Lower leg skin (tissue), 3 donors: Measurements from ENCODE around the gene EGFLAM.

ENCODE experiments used
- POLR2A ChIP-seq, 2 donors: fragments of 450-650 bp; IDR thresholded peaks; one replicate each; pipeline ENCODE4 v1.6.1; 2016 to 2017; ENCODE audit warnings: antibody characterized with exemption in 2 of 2, mild to moderate bottlenecking in 1 of 2, moderate library complexity in 1 of 2
- TF ChIP-seq, protein P1 (sequence below), 3 donors: fragments of 450-650 bp; IDR thresholded peaks; one replicate each; pipeline ENCODE4 v1.5.1; 2016; ENCODE audit warnings: antibody characterized with exemption in 3 of 3, mild to moderate bottlenecking in 3 of 3, moderate library complexity in 2 of 3

DNA sequence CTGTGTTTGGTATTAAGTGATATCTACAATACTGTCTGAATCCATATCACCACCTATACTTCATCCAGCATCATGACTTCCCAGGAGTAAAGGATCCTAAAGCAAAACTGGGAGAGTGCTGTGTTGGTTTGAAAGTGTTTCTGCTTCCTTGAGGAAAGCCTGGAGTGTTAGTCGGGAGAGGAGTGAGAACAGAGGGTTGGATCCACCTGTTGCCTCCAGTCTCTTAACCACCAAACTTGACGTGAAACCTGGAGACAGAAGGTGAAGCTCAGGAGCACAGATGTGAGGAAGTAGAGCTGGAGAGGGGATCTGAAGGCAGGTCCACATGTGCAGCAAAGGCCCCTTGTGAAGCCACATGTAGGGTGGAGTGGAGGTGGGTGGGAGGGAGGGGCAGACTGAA lies 88.2 kb downstream of the EGFLAM start:
- TF ChIP-seq, protein P1, sequence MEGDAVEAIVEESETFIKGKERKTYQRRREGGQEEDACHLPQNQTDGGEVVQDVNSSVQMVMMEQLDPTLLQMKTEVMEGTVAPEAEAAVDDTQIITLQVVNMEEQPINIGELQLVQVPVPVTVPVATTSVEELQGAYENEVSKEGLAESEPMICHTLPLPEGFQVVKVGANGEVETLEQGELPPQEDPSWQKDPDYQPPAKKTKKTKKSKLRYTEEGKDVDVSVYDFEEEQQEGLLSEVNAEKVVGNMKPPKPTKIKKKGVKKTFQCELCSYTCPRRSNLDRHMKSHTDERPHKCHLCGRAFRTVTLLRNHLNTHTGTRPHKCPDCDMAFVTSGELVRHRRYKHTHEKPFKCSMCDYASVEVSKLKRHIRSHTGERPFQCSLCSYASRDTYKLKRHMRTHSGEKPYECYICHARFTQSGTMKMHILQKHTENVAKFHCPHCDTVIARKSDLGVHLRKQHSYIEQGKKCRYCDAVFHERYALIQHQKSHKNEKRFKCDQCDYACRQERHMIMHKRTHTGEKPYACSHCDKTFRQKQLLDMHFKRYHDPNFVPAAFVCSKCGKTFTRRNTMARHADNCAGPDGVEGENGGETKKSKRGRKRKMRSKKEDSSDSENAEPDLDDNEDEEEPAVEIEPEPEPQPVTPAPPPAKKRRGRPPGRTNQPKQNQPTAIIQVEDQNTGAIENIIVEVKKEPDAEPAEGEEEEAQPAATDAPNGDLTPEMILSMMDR (IDR thresholded peaks at IDR 0.05), result no peak
- TF ChIP-seq POLR2A (IDR thresholded peaks at IDR 0.05), result no peak
